Measurements from ENCODE around the gene PAPPA.

DNA sequence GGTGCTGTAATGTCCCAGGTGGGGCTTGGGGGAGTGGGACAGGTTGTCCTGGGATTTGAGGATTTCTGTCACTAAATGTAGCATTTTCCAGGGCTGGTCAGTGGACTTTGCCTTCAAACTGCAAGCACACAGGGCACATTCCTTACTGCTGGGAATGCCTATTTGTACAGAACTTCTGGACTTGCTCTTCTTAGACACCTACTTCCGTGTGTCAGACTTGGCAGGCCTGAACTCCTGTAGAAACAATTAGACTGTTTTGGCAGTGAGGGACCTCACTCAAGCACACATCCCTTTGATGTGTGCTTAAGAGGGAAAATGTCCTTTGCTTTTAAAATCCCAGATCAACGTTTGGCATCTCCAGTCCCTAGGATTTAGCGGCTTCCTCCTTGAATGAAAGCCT is 192.2 kb downstream of the PAPPA start:
- TF ChIP-seq, protein P1, sequence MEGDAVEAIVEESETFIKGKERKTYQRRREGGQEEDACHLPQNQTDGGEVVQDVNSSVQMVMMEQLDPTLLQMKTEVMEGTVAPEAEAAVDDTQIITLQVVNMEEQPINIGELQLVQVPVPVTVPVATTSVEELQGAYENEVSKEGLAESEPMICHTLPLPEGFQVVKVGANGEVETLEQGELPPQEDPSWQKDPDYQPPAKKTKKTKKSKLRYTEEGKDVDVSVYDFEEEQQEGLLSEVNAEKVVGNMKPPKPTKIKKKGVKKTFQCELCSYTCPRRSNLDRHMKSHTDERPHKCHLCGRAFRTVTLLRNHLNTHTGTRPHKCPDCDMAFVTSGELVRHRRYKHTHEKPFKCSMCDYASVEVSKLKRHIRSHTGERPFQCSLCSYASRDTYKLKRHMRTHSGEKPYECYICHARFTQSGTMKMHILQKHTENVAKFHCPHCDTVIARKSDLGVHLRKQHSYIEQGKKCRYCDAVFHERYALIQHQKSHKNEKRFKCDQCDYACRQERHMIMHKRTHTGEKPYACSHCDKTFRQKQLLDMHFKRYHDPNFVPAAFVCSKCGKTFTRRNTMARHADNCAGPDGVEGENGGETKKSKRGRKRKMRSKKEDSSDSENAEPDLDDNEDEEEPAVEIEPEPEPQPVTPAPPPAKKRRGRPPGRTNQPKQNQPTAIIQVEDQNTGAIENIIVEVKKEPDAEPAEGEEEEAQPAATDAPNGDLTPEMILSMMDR (conservative IDR thresholded peaks at IDR 0.05): no peak
- no peak for TF ChIP-seq EZH2 (IDR thresholded peaks at IDR 0.05; ENCODE audit: low read depth)

All from PC-9 (cell line).